ENCODE results near the gene NPFFR1.

DNA sequence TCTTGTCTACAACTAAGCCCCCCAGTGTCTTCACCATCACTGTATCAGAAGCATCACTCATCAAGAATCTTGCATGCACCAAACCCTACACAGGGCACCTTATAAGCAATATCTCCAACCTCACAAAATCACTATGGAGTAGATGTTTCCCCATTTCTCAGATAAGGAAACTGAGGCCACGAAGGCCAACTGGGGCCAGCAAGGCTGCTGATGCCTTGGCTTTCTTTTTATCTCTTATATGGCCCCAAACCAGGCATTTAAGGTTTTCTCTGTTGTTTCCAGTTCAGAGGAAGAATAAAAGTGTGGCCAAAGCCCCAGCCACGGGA lies 47.3 kb upstream of the NPFFR1 start:
- no peak for TF ChIP-seq POLR2A (IDR thresholded peaks at IDR 0.05)
- TF ChIP-seq, protein P1, sequence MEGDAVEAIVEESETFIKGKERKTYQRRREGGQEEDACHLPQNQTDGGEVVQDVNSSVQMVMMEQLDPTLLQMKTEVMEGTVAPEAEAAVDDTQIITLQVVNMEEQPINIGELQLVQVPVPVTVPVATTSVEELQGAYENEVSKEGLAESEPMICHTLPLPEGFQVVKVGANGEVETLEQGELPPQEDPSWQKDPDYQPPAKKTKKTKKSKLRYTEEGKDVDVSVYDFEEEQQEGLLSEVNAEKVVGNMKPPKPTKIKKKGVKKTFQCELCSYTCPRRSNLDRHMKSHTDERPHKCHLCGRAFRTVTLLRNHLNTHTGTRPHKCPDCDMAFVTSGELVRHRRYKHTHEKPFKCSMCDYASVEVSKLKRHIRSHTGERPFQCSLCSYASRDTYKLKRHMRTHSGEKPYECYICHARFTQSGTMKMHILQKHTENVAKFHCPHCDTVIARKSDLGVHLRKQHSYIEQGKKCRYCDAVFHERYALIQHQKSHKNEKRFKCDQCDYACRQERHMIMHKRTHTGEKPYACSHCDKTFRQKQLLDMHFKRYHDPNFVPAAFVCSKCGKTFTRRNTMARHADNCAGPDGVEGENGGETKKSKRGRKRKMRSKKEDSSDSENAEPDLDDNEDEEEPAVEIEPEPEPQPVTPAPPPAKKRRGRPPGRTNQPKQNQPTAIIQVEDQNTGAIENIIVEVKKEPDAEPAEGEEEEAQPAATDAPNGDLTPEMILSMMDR (IDR thresholded peaks at IDR 0.05): no peak
